A673 (cell line): ENCODE measurements around the gene CDH24. TPM values are rescaled to one million over a fixed set of nuclear protein-coding genes. Genes with fewer than 3 reads are reported as not detected.

Experiments
- BruUV-seq: library from RNA; stranded (reverse); fragments of 400-500 nt; replicated peaks from 2 replicates; lab custom pipeline; 2021; lab: Mats Ljungman, UMichigan
- CTCF ChIA-PET: fragments of 300-600 bp; sonication (Branson Sonifier 250); formaldehyde crosslinking; loops from one replicate; lab custom pipeline; 2022; ENCODE audit warnings: antibody characterized with exemption; lab: Charles Lee
- POLR2A ChIA-PET: fragments of 300-600 bp; sonication (Branson Sonifier 250); formaldehyde crosslinking; loops from one replicate; lab custom pipeline; 2022; ENCODE audit warnings: antibody characterized with exemption; ENCODE audit not compliant: low non-redundant PET; lab: Charles Lee
- DNase-seq: peaks from one replicate; pipeline ENCODE4 v3.0.0-alpha.2; 2015; ENCODE audit warnings: low spot score
- H3K27ac ChIP-seq: fragments of 200-600 bp; sonication (generic); 2 replicates; pipeline ENCODE4 v1.5.1; 2016; ENCODE audit warnings: mixed run types, low read depth, mild to moderate bottlenecking, mixed read lengths, antibody characterized with exemption, low read length; ENCODE audit not compliant: poor library complexity, severe bottlenecking
- H3K27me3 ChIP-seq: fragments of 200-600 bp; sonication (generic); replicated peaks from 2 replicates; pipeline ENCODE4 v1.6.1; 2017; ENCODE audit warnings: mixed run types, low read depth, mild to moderate bottlenecking, mixed read lengths, antibody characterized with exemption, low read length; ENCODE audit not compliant: insufficient read depth, poor library complexity
- H3K36me3 ChIP-seq: fragments of 200-600 bp; sonication (generic); 2 replicates; pipeline ENCODE4 v1.6.1; 2016; ENCODE audit warnings: mixed run types, mild to moderate bottlenecking, mixed read lengths, antibody characterized with exemption, low read length; ENCODE audit not compliant: insufficient read depth, poor library complexity, severe bottlenecking
- H3K4me1 ChIP-seq: fragments of 200-600 bp; sonication (generic); 2 replicates; pipeline ENCODE4 v1.6.1; 2017; ENCODE audit warnings: mixed run types, mild to moderate bottlenecking, mixed read lengths, antibody characterized with exemption, low read length; ENCODE audit not compliant: insufficient read depth, poor library complexity, severe bottlenecking
- H3K4me3 ChIP-seq: fragments of 200-600 bp; sonication (generic); 2 replicates; pipeline ENCODE4 v1.5.1; 2016; ENCODE audit warnings: low read depth, mixed run types, mild to moderate bottlenecking, mixed read lengths, low read length; ENCODE audit not compliant: poor library complexity, severe bottlenecking
- H3K9me3 ChIP-seq: fragments of 200-600 bp; sonication (generic); 2 replicates; pipeline ENCODE4 v1.6.1; 2016; ENCODE audit warnings: mixed run types, low read depth, mild to moderate bottlenecking, mixed read lengths, antibody characterized with exemption, low read length; ENCODE audit not compliant: poor library complexity, severe bottlenecking
- CTCF ChIP-seq: fragments of 300-800, 200-600 bp; sonication (generic); conservative IDR thresholded peaks from 2 replicates; pipeline ENCODE4 v1.5.1; 2017; ENCODE audit warnings: low read depth, mild to moderate bottlenecking, antibody characterized with exemption, low read length, moderate library complexity, mixed read lengths
- EZH2 ChIP-seq: fragments of 200-600 bp; sonication (generic); IDR thresholded peaks from 2 replicates; pipeline ENCODE4 v1.6.1; 2017; ENCODE audit warnings: borderline replicate concordance, low read depth, mild to moderate bottlenecking, mixed read lengths, antibody characterized with exemption, low read length; ENCODE audit not compliant: poor library complexity, severe bottlenecking
- intact Hi-C: fragments of 100-400 bp; cut with micrococcal nuclease; formaldehyde crosslinking; loops from one replicate; pipeline ENCODE4 v1.10.0; 2022; ENCODE audit not compliant: unreplicated experiment
- total RNA-seq: library from RNA; stranded (reverse); gene quantifications from 2 replicates; pipeline ENCODE4 v1.2.3, GENCODE V29; 2021

The CDH24 gene
- total RNA-seq, 1 experiment from 2014 or later: 44.8 TPM

- Histone ChIP-seq H3K27me3 (no peaks in the 10 kb centered on the region), H3K36me3 (peaks cover 31% of the 10 kb centered on the region), H3K4me3 (no peak overlapping the region), H3K9me3 (no peaks in the 10 kb centered on the region), H3K27ac (peak overlapping the region; percentile 57), H3K4me1 (no peaks in the 10 kb centered on the region)
- DNase-seq: no peak
- intact Hi-C loops: no loop called here
- POLR2A ChIA-PET: no interaction called here
- TF ChIP-seq EZH2 (no peak), CTCF (no peak)
- CTCF ChIA-PET: no interaction called here
- no TSS peak for BruUV-seq
These were observed 9.3 kb downstream of the CDH24 start for GRCh38 chr14:23047751-23048693.

GRCh38 chr14:23047034-23047634 is 10.2 kb downstream of the CDH24 start:
- intact Hi-C loops: no loop called here
- peak; percentile 30 for DNase-seq
- H3K36me3 ChIP-seq: peaks cover 29% of the 10 kb centered on the region
- H3K4me1 ChIP-seq: no peaks in the 10 kb centered on the region
- ChIA-PET POLR2A (no interaction called here), CTCF (interaction anchor here (0.6 to 1.6 kb wide), 3 partner anchors 11 to 1720 kb away, joined by 3 to 6 read pairs (median 3); no protein-coding TSS in a partner anchor)
- no peaks in the 10 kb centered on the region for H3K27me3 ChIP-seq
- no TSS peak for BruUV-seq
- no peak for TF ChIP-seq CTCF
- no peak for TF ChIP-seq EZH2
- peak overlapping the region; percentile 57 for H3K27ac ChIP-seq
- no peaks in the 10 kb centered on the region for H3K9me3 ChIP-seq
- no peak overlapping the region for H3K4me3 ChIP-seq

GRCh38 chr14:23045419-23046357 is 11.6 kb downstream of the CDH24 start:
- Histone ChIP-seq H3K9me3 (no peaks in the 10 kb centered on the region), H3K36me3 (peaks cover 20% of the 10 kb centered on the region), H3K4me3 (no peak overlapping the region), H3K4me1 (no peaks in the 10 kb centered on the region), H3K27ac (no peak overlapping the region), H3K27me3 (no peaks in the 10 kb centered on the region)
- no peak for DNase-seq
- intact Hi-C loops: no loop called here
- BruUV-seq: no TSS peak
- no peak for TF ChIP-seq CTCF
- no peak for TF ChIP-seq EZH2
- POLR2A ChIA-PET: no interaction called here
- CTCF ChIA-PET: interaction anchor here (0.9 to 1.6 kb wide), 2 partner anchors 12 to 59 kb away, joined by 3 to 6 read pairs; no protein-coding TSS in a partner anchor
